ENCODE data around the gene PHIP.
"Not testable (repeated sequence)": the region's sequence is repeated elsewhere in the genome, so short reads cannot be mapped to it uniquely, and the experiment has no call there.

The PHIP gene

GRCh38 chr6:79078075-79078969 lies at the start of gene PHIP:
TSS of gene PHIP (minus strand) at chr6:79078254. CDS start at chr6:79078068, 186 bp downstream.
- DNase-seq: peak; percentile 97

GRCh38 chr6:79127660-79128059 lies 49.6 kb upstream of the PHIP start:
- DNase-seq: no peak

- no peak for DNase-seq
These were observed 41.2 kb upstream of the PHIP start for GRCh38 chr6:79119217-79119616.

- no peak for DNase-seq
These were observed 39.7 kb upstream of the PHIP start for GRCh38 chr6:79117752-79118151.

- no peak for DNase-seq
These were observed 37.6 kb upstream of the PHIP start for GRCh38 chr6:79115553-79116182.

GRCh38 chr6:79111549-79111948 lies 33.5 kb upstream of the PHIP start:
- no peak for DNase-seq

GRCh38 chr6:79101164-79101563 lies 23.1 kb upstream of the PHIP start:
- no peak for DNase-seq

GRCh38 chr6:79100304-79100703 lies 22.2 kb upstream of the PHIP start:
- no peak for DNase-seq

GRCh38 chr6:79094938-79095337 lies 16.9 kb upstream of the PHIP start:
- DNase-seq: no peak

- DNase-seq: not testable (repeated sequence)
These were observed 13.7 kb upstream of the PHIP start for GRCh38 chr6:79091801-79092200.

GRCh38 chr6:79089552-79090404 lies 11.7 kb upstream of the PHIP start:
- DNase-seq: no peak

- DNase-seq: peak; percentile 12
These were observed 6.6 kb upstream of the PHIP start for GRCh38 chr6:79084693-79085092.

GRCh38 chr6:79082304-79082703 lies 4.2 kb upstream of the PHIP start:
- no peak for DNase-seq

- no peak for DNase-seq
These were observed 3.6 kb upstream of the PHIP start for GRCh38 chr6:79081663-79082062.

- peak; percentile 24 for DNase-seq
These were observed 1.5 kb upstream of the PHIP start for GRCh38 chr6:79079561-79080041.

GRCh38 chr6:79077715-79078074 lies 359 bp downstream of the PHIP start:
- no peak for DNase-seq

- DNase-seq: peak; percentile 93
These were observed 1.0 kb downstream of the PHIP start for GRCh38 chr6:79076782-79077641.

- no peak for DNase-seq
These were observed 1.9 kb downstream of the PHIP start for GRCh38 chr6:79076160-79076559.

- no peak for DNase-seq
These were observed 4.2 kb downstream of the PHIP start for GRCh38 chr6:79073888-79074287.

- no peak for DNase-seq
These were observed 5.3 kb downstream of the PHIP start for GRCh38 chr6:79072640-79073181.

- DNase-seq: no peak
These were observed 6.5 kb downstream of the PHIP start for GRCh38 chr6:79071547-79071946.
